ENCODE measurements around the gene NRXN3. TPM values are rescaled to one million over a fixed set of nuclear protein-coding genes. Genes with fewer than 3 reads are reported as not detected.

The NRXN3 gene
- total and polyA plus RNA-seq, 4 donors: 0.07 to 1.2 (median 0.23) TPM

- H3K27me3 ChIP-seq (ENCODE audit: control insufficient read depth in 4 of 4, insufficient read depth in 4 of 4, low read length in 3 of 4): peaks cover 0 to 3% (median 1%) of the 10 kb centered on the region in 4 donors
- no peak overlapping the region for H3K4me3 ChIP-seq (ENCODE audit: low read depth in 1 of 3, low read length in 3 of 3)
- no peak overlapping the region for H3K27ac ChIP-seq (ENCODE audit: low read depth in 1 of 2, low read length in 2 of 2)
- H3K9ac ChIP-seq (ENCODE audit: low read depth in 1 of 2, low read length in 2 of 2): no peak overlapping the region
- no peak for DNase-seq (ENCODE audit: low spot score)
- no peaks in the 10 kb centered on the region for H3K36me3 ChIP-seq (ENCODE audit: control insufficient read depth in 4 of 4, insufficient read depth in 3 of 4, low read depth in 1 of 4, low read length in 3 of 4)
- 2% methylated on average over 1 of the region's 1 CpG for WGBS
- H3K9me3 ChIP-seq (ENCODE audit: control insufficient read depth in 4 of 4, low read length in 3 of 4): peaks cover 0 to under 1% (median 0%) of the 10 kb centered on the region in 4 donors
- TF ChIP-seq RAD21 (IDR thresholded peaks at IDR 0.05): no peak
- no peak for TF ChIP-seq SP1 (IDR thresholded peaks at IDR 0.05)
- no peak for TF ChIP-seq HNF4G (IDR thresholded peaks at IDR 0.05)
- no peak for TF ChIP-seq GABPA (IDR thresholded peaks at IDR 0.05 in 1 of 2, conservative IDR thresholded peaks at IDR 0.05 in 1 of 2)
- TF ChIP-seq NR2F2 (IDR thresholded peaks at IDR 0.05): no peak
- no peak for TF ChIP-seq ATF3 (IDR thresholded peaks at IDR 0.05)
- TF ChIP-seq REST (IDR thresholded peaks at IDR 0.05): no peak
- no peak for TF ChIP-seq RXRA (IDR thresholded peaks at IDR 0.05)
- no peak for TF ChIP-seq YY1 (IDR thresholded peaks at IDR 0.05)
- TF ChIP-seq ZBTB33 (IDR thresholded peaks at IDR 0.05): no peak
- no peak for TF ChIP-seq CTCF (IDR thresholded peaks at IDR 0.05; ENCODE audit: low read depth, low read length, missing input control)
- TF ChIP-seq HNF4A (conservative IDR thresholded peaks at IDR 0.05): no peak
- no peak for TF ChIP-seq MAX (IDR thresholded peaks at IDR 0.05)
- no peaks in the 10 kb centered on the region for H3K4me1 ChIP-seq (ENCODE audit: control insufficient read depth in 4 of 4, insufficient read depth in 4 of 4, low read length in 3 of 4)
Observed at GRCh38 chr14:78653173-78653572, 483.0 kb downstream of the NRXN3 start.

GRCh38 chr14:78657451-78657850 lies 487.3 kb downstream of the NRXN3 start:
- no peak overlapping the region for H3K9ac ChIP-seq (ENCODE audit: low read depth in 1 of 2, low read length in 2 of 2)
- no peak for DNase-seq (ENCODE audit: low spot score)
- no peak overlapping the region for H3K4me3 ChIP-seq (ENCODE audit: low read depth in 1 of 3, low read length in 3 of 3)
- H3K36me3 ChIP-seq (ENCODE audit: control insufficient read depth in 4 of 4, insufficient read depth in 3 of 4, low read depth in 1 of 4, low read length in 3 of 4): no peaks in the 10 kb centered on the region
- H3K27me3 ChIP-seq (ENCODE audit: control insufficient read depth in 4 of 4, insufficient read depth in 4 of 4, low read length in 3 of 4): no peaks in the 10 kb centered on the region
- H3K9me3 ChIP-seq (ENCODE audit: control insufficient read depth in 4 of 4, low read length in 3 of 4): no peaks in the 10 kb centered on the region
- H3K27ac ChIP-seq (ENCODE audit: low read depth in 1 of 2, low read length in 2 of 2): no peak overlapping the region
- WGBS: 68% methylated on average over 4 of the region's 4 CpGs
- no peaks in the 10 kb centered on the region for H3K4me1 ChIP-seq (ENCODE audit: control insufficient read depth in 4 of 4, insufficient read depth in 4 of 4, low read length in 3 of 4)
- TF ChIP-seq FOXA1 (IDR thresholded peaks at IDR 0.05): no peak
- TF ChIP-seq REST (IDR thresholded peaks at IDR 0.05): no peak
- TF ChIP-seq ZBTB33 (IDR thresholded peaks at IDR 0.05): no peak
- TF ChIP-seq MAX (IDR thresholded peaks at IDR 0.05): no peak
- TF ChIP-seq HNF4G (IDR thresholded peaks at IDR 0.05): no peak
- no peak for TF ChIP-seq FOXA2 (IDR thresholded peaks at IDR 0.05)
- no peak for TF ChIP-seq CTCF (IDR thresholded peaks at IDR 0.05; ENCODE audit: low read depth, low read length, missing input control)
